Panc1 (cell line): ENCODE results near the gene IL2RA.

ENCODE experiments used
- CTCF ChIP-seq: fragments of 450-650 bp; IDR thresholded peaks from 2 replicates; pipeline ENCODE4 v1.5.1; 2017; ENCODE audit warnings: mild to moderate bottlenecking
- POLR2AphosphoS5 ChIP-seq: IDR thresholded peaks from 2 replicates; pipeline ENCODE4 v1.6.1; 2012; ENCODE audit warnings: mild to moderate bottlenecking, low read depth, low read length, moderate library complexity
- REST ChIP-seq, 2 experiments: IDR thresholded peaks; 2 replicates each; pipeline ENCODE4 v1.6.1; 2011 to 2012; ENCODE audit warnings: low read depth in 2 of 2, control low read depth in 1 of 2, low read length in 1 of 2, mild to moderate bottlenecking in 1 of 2, moderate library complexity in 1 of 2; ENCODE audit not compliant: insufficient read depth in 1 of 2
- SIN3A ChIP-seq: IDR thresholded peaks from 2 replicates; pipeline ENCODE4 v1.6.1; 2012; ENCODE audit warnings: low read depth, mild to moderate bottlenecking, low read length, moderate library complexity, borderline replicate concordance; ENCODE audit not compliant: insufficient read depth

GRCh38 chr10:6009150-6009549 is 53.0 kb downstream of the IL2RA start:
- TF ChIP-seq CTCF (no peak), SIN3A (no peak), REST (IDR thresholded peaks at IDR 0.05; ENCODE audit: insufficient read depth in 1 of 2, low read depth in 2 of 2, low read length in 1 of 2) (no peak), POLR2AphosphoS5 (no peak)
